ENCODE measurements around the gene TGFA.

TGFA gene

GRCh38 chr2:70558195-70558808 lies 4.7 kb upstream of the TGFA start:
- no peak overlapping the region for H3K27ac ChIP-seq (ENCODE audit: extremely low read depth, low read depth, low read length)
- ChIA-PET CTCF (interaction anchor here (1.0 to 1.9 kb wide), 5 partner anchors 59 to 255 kb away, joined by 3 to 9 read pairs (median 5); no protein-coding TSS in a partner anchor), POLR2A (no interaction called here)
- H3K4me1 ChIP-seq (ENCODE audit: control insufficient read depth, insufficient read depth, low read length): 0 out of 2 replicates have a peak, but pooled peaks cover 3% of the 10 kb centered on the region
- no peaks in the 10 kb centered on the region for H3K36me3 ChIP-seq (ENCODE audit: control insufficient read depth in 2 of 2, insufficient read depth in 1 of 2, low read length in 2 of 2)
- no peak for TF ChIP-seq ZNF398 (tag by site-specific recombination; IDR thresholded peaks at IDR 0.05)
- TF ChIP-seq ZNF16 (tag by site-specific recombination; IDR thresholded peaks at IDR 0.05; ENCODE audit: low read depth): no peak
- no peak for TF ChIP-seq KLF16 (tag by site-specific recombination; IDR thresholded peaks at IDR 0.05)
- TF ChIP-seq ATF2 (tag by site-specific recombination; IDR thresholded peaks at IDR 0.05; ENCODE audit: low read depth): no peak
- no peak for TF ChIP-seq INSM2 (tag by site-specific recombination; IDR thresholded peaks at IDR 0.05)
- TF ChIP-seq PRDM6 (tag by site-specific recombination; IDR thresholded peaks at IDR 0.05): no peak
- no peak for TF ChIP-seq ZNF792 (tag by site-specific recombination; IDR thresholded peaks at IDR 0.05)
- TF ChIP-seq ZNF155 (tag by site-specific recombination; IDR thresholded peaks at IDR 0.05): no peak
- no peak for TF ChIP-seq ZNF350 (tag by site-specific recombination; IDR thresholded peaks at IDR 0.05)
- no peak for TF ChIP-seq ZNF169 (tag by site-specific recombination; IDR thresholded peaks at IDR 0.05)
- no peak for TF ChIP-seq ZNF114 (tag by site-specific recombination; IDR thresholded peaks at IDR 0.05)
- no peak for TF ChIP-seq ZNF280C (tag by site-specific recombination; IDR thresholded peaks at IDR 0.05)
- TF ChIP-seq ZNF639 (tag by site-specific recombination; IDR thresholded peaks at IDR 0.05): no peak
- no peak for TF ChIP-seq ZNF148 (tag by site-specific recombination; IDR thresholded peaks at IDR 0.05; ENCODE audit: borderline replicate concordance)
- no peak for TF ChIP-seq ZFP3 (tag by site-specific recombination; IDR thresholded peaks at IDR 0.05; ENCODE audit: low read depth)
- TF ChIP-seq ZNF473 (tag by site-specific recombination; IDR thresholded peaks at IDR 0.05): no peak
- no peak for TF ChIP-seq ZNF701 (tag by site-specific recombination; IDR thresholded peaks at IDR 0.05)
- TF ChIP-seq ZSCAN23 (tag by site-specific recombination; IDR thresholded peaks at IDR 0.05): no peak
- no peak for TF ChIP-seq ZBTB6 (tag by site-specific recombination; IDR thresholded peaks at IDR 0.05)
- TF ChIP-seq ZNF112 (tag by site-specific recombination; IDR thresholded peaks at IDR 0.05): no peak
- H3K9me3 ChIP-seq (ENCODE audit: control insufficient read depth, insufficient read depth, low read depth, low read length): no peaks in the 10 kb centered on the region
- no peak overlapping the region for H3K4me3 ChIP-seq (ENCODE audit: low read depth, low read length)

Measured in HEK293 (cell line).